Body of pancreas (tissue), 4 donors: Measurements from ENCODE around the gene TBC1D4. TPM values are rescaled to one million over a fixed set of nuclear protein-coding genes. Genes with fewer than 3 reads are reported as not detected.

Experiments used
- ATAC-seq: fragments of 150-250 bp; one replicate; pipeline ENCODE4 v1.9.1; 2016
- DNase-seq, 4 donors: peaks; one replicate each; pipeline ENCODE4 v3.0.0-alpha.2; 2019
- H3K27ac ChIP-seq, 4 donors: fragments of 200-600 bp; sonication (generic); 1 replicate in 3 of 4; 2 replicates in 1 of 4; pipeline versions ENCODE4 v1.5.1 to v1.6.1; 2016 to 2019; ENCODE audit warnings: mild to moderate bottlenecking in 1 of 4, mixed read lengths in 1 of 4, moderate library complexity in 1 of 4
- H3K27me3 ChIP-seq, 2 donors: fragments of 200-600 bp; sonication (generic); one replicate each; pipeline ENCODE4 v1.6.0; 2016; ENCODE audit warnings: mild to moderate bottlenecking in 1 of 2
- H3K36me3 ChIP-seq, 2 donors: fragments of 200-600 bp; sonication (generic); replicated peaks in 1 of 2; 2 replicates each; pipeline ENCODE4 v1.5.1; 2016; ENCODE audit warnings: low read depth in 2 of 2; ENCODE audit not compliant: insufficient read depth in 1 of 2
- H3K4me1 ChIP-seq: fragments of 200-600 bp; sonication (generic); one replicate; pipeline ENCODE4 v1.6.0; 2016
- H3K4me3 ChIP-seq, 2 donors: fragments of 200-600 bp; sonication (generic); 1 replicate in 1 of 2; 2 replicates in 1 of 2; pipeline ENCODE4 v1.5.1; 2016 to 2019
- H3K9me3 ChIP-seq, 3 donors: fragments of 200-600 bp; sonication (generic); 1 replicate in 2 of 3; 2 replicates in 1 of 3; pipeline ENCODE4 v1.5.1; 2016
- POLR2A ChIP-seq, 3 donors: fragments of 450-650 bp; IDR thresholded peaks; one replicate each; pipeline ENCODE4 v1.6.1; 2016; ENCODE audit warnings: antibody characterized with exemption in 3 of 3, mild to moderate bottlenecking in 2 of 3
- WGBS, 2 donors: methylation state at CpG; one replicate each; pipeline ENCODE4 v1.1.5; 2017; 5-methylcytosine and 5-hydroxymethylcytosine counted together
- intact Hi-C: fragments of 100-400 bp; cut with DNase I; formaldehyde crosslinking; loops from one replicate; pipeline ENCODE4 v1.15.1; 2023
- total RNA-seq, 2 donors: library from RNA; depleted of rRNA; stranded (reverse); fragments of >200 nt; gene quantifications; one replicate each; pipeline ENCODE4 v1.1.0, GENCODE V29; 2016
- TF ChIP-seq, protein P1 (sequence below), 7 experiments: fragments of 450-650 bp in 4 of 7; fragments of 200-600 bp in 3 of 7; sonication (generic) in 3 of 7; IDR thresholded peaks; one replicate each; pipeline ENCODE4 v1.5.1; 2016 to 2019; ENCODE audit warnings: antibody characterized with exemption in 7 of 7

TBC1D4 gene
- total RNA-seq, 2 donors from 2014 or later, result 28.3 to 29.7 TPM

DNA sequence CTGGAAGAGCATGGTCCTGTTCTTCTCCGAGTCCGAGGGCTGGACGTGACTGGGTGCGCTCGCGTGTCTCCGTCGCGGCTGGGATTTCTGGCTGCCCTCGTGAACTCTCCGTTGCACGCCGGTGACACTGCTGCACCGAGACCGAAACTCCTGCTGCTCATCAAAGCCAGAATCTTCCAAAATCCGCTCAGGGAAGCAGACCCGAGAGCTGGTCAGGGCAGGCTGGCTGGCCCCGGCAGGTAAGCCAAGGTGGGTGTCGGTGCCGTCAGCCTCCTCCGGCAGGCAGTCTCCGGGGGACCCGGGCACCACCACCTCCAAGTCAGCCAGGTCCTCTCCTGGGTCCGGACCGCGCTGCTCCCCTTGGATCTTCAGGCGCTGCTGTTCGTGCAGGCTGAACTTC lies 119.9 kb downstream of the TBC1D4 start:
- DNase-seq, result no peak
- WGBS, 2 donors, result 94 to 96% methylated on average over 11 to 28 of the region's 28 CpGs
- Histone ChIP-seq H3K4me3 (no peak overlapping the region), H3K27ac (no peak overlapping the region), H3K4me1 (peaks cover 5% of the 10 kb centered on the region), H3K27me3 (no peaks in the 10 kb centered on the region), H3K9me3 (no peaks in the 10 kb centered on the region), H3K36me3 (no peaks in the 10 kb centered on the region)
- TF ChIP-seq POLR2A (IDR thresholded peaks at IDR 0.05), result no peak
- TF ChIP-seq, protein P1, sequence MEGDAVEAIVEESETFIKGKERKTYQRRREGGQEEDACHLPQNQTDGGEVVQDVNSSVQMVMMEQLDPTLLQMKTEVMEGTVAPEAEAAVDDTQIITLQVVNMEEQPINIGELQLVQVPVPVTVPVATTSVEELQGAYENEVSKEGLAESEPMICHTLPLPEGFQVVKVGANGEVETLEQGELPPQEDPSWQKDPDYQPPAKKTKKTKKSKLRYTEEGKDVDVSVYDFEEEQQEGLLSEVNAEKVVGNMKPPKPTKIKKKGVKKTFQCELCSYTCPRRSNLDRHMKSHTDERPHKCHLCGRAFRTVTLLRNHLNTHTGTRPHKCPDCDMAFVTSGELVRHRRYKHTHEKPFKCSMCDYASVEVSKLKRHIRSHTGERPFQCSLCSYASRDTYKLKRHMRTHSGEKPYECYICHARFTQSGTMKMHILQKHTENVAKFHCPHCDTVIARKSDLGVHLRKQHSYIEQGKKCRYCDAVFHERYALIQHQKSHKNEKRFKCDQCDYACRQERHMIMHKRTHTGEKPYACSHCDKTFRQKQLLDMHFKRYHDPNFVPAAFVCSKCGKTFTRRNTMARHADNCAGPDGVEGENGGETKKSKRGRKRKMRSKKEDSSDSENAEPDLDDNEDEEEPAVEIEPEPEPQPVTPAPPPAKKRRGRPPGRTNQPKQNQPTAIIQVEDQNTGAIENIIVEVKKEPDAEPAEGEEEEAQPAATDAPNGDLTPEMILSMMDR (IDR thresholded peaks at IDR 0.05), result no peak
- ATAC-seq, result no peak
- intact Hi-C loops, result no loop called here

DNA sequence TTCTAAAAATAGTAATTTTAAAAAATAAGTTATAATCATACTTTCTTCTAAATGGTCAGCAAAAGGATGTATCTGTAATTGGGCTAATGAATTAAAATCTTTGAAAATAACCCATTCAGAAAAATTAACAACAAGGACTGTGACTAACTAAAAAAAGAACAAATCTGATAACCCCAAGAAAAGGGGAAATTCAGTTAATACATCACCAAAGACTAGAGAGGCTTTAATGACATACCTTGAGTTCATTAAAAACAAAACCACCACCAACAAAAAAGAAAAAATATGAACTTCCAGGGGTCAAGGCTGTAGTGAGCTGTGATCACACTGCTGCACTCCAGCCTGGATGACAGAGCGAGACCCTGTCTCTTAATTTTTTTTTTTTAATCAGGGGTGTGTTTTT lies 121.8 kb downstream of the TBC1D4 start:
- no peak for DNase-seq
- intact Hi-C loops, result no loop called here
- no peaks in the 10 kb centered on the region for H3K4me1 ChIP-seq
- H3K27me3 ChIP-seq, result no peaks in the 10 kb centered on the region
- WGBS, 2 donors, result 75% methylated on average over 1 of the region's 1 CpG; no CpG with 5 or more reads in 1 of the 2 donors
- no peak overlapping the region for H3K27ac ChIP-seq
- H3K36me3 ChIP-seq, result no peaks in the 10 kb centered on the region
- no peak for TF ChIP-seq POLR2A (IDR thresholded peaks at IDR 0.05)
- TF ChIP-seq, protein P1 (IDR thresholded peaks at IDR 0.05), result no peak
- no peak for ATAC-seq
- no peaks in the 10 kb centered on the region for H3K9me3 ChIP-seq
- H3K4me3 ChIP-seq, result no peak overlapping the region

DNA sequence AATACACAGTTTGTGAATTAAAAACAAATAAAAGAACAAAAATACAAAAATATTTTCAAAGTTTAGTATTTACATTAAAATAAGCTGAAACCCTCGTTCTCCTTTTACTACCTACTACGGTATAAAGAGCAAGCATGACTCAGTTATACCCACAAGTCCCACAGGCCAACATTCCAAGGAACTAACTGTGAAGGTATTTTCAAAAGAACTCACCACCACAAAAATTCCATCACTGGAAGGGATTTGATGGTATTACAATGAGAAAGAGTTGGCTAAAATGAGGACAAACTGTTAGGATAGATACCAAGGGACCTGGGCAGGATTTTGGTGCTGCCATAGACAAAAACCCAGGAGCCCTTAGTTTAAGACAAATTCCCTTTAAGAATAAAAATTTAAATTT lies 122.7 kb downstream of the TBC1D4 start:
- 89 to 93% methylated on average over 2 of the region's 2 CpGs for WGBS, 2 donors
- H3K9me3 ChIP-seq, result no peaks in the 10 kb centered on the region
- no peak overlapping the region for H3K4me3 ChIP-seq
- TF ChIP-seq, protein P1 (IDR thresholded peaks at IDR 0.05), result no peak
- TF ChIP-seq POLR2A (IDR thresholded peaks at IDR 0.05), result no peak
- H3K4me1 ChIP-seq, result no peaks in the 10 kb centered on the region
- H3K36me3 ChIP-seq, result no peaks in the 10 kb centered on the region
- DNase-seq (no peak), ATAC-seq (no peak)
- no peak overlapping the region for H3K27ac ChIP-seq
- no peaks in the 10 kb centered on the region for H3K27me3 ChIP-seq
- intact Hi-C loops, result no loop called here

GRCh38 chr13:75357576-75358289 lies 124.2 kb downstream of the TBC1D4 start:
- intact Hi-C loops, result no loop called here
- Histone ChIP-seq H3K4me3 (no peak overlapping the region), H3K4me1 (no peaks in the 10 kb centered on the region), H3K36me3 (no peaks in the 10 kb centered on the region), H3K27me3 (no peaks in the 10 kb centered on the region), H3K9me3 (no peaks in the 10 kb centered on the region), H3K27ac (no peak overlapping the region)
- WGBS, 2 donors, result 77 to 84% methylated on average over 6 of the region's 6 CpGs
- TF ChIP-seq POLR2A (IDR thresholded peaks at IDR 0.05), result no peak
- TF ChIP-seq, protein P1 (IDR thresholded peaks at IDR 0.05), result peak in 6 of 7 experiments; percentile 26 to 43 (median 32)
- peak; percentile 69 for ATAC-seq
- DNase-seq, result peak in 2 of 4 donors; percentile 18 to 32

- DNase-seq, result no peak
- no peak for ATAC-seq
- H3K4me3 ChIP-seq, result no peak overlapping the region
- H3K27ac ChIP-seq, result no peak overlapping the region
- no peaks in the 10 kb centered on the region for H3K36me3 ChIP-seq
- TF ChIP-seq, protein P1 (IDR thresholded peaks at IDR 0.05), result no peak
- no peak for TF ChIP-seq POLR2A (IDR thresholded peaks at IDR 0.05)
- WGBS, 2 donors, result 68 to 81% methylated on average over 3 of the region's 3 CpGs
- H3K9me3 ChIP-seq, result no peaks in the 10 kb centered on the region
- intact Hi-C loops, result no loop called here
- H3K4me1 ChIP-seq, result no peaks in the 10 kb centered on the region
- no peaks in the 10 kb centered on the region for H3K27me3 ChIP-seq
These were observed 125.5 kb downstream of the TBC1D4 start for GRCh38 chr13:75356421-75356820.
